ELR (cell line): ENCODE results near the gene DNAJB6.
"Not testable (repeated sequence)": the region's sequence is repeated elsewhere in the genome, so short reads cannot be mapped to it uniquely, and the experiment has no call there.

Source experiments
- DNase-seq: peaks from one replicate; pipeline ENCODE4 v3.0.0-alpha.2; 2015; ENCODE audit warnings: low read depth

The DNAJB6 gene

GRCh38 chr7:157442993-157443831 lies 106.4 kb downstream of the DNAJB6 start:
- no peak for DNase-seq

GRCh38 chr7:157444011-157444842 lies 107.4 kb downstream of the DNAJB6 start:
- DNase-seq = no peak

- no peak for DNase-seq
Measured at GRCh38 chr7:157444843-157445135, 108.0 kb downstream of the DNAJB6 start.

GRCh38 chr7:157445246-157445955 lies 108.6 kb downstream of the DNAJB6 start:
- DNase-seq = no peak

- DNase-seq = no peak
Measured at GRCh38 chr7:157445956-157446295, 109.1 kb downstream of the DNAJB6 start.

GRCh38 chr7:157446322-157446721 lies 109.5 kb downstream of the DNAJB6 start:
- no peak for DNase-seq

- DNase-seq = not testable (repeated sequence)
Measured at GRCh38 chr7:157454003-157454402, 117.2 kb downstream of the DNAJB6 start.

- no peak for DNase-seq
Measured at GRCh38 chr7:157457355-157458253, 120.8 kb downstream of the DNAJB6 start.

GRCh38 chr7:157458254-157458633 lies 121.4 kb downstream of the DNAJB6 start:
- DNase-seq = no peak

- no peak for DNase-seq
Measured at GRCh38 chr7:157459966-157460365, 123.2 kb downstream of the DNAJB6 start.

GRCh38 chr7:157460721-157461120 lies 123.9 kb downstream of the DNAJB6 start:
- no peak for DNase-seq

GRCh38 chr7:157461573-157462418 lies 125.0 kb downstream of the DNAJB6 start:
- no peak for DNase-seq

GRCh38 chr7:157462419-157462771 lies 125.6 kb downstream of the DNAJB6 start:
- DNase-seq = no peak

GRCh38 chr7:157462840-157463239 lies 126.0 kb downstream of the DNAJB6 start:
- no peak for DNase-seq

- no peak for DNase-seq
Measured at GRCh38 chr7:157463245-157463644, 126.4 kb downstream of the DNAJB6 start.

GRCh38 chr7:157464111-157464970 lies 127.5 kb downstream of the DNAJB6 start:
- no peak for DNase-seq

GRCh38 chr7:157464971-157465886 lies 128.4 kb downstream of the DNAJB6 start:
- no peak for DNase-seq

GRCh38 chr7:157465891-157466866 lies 129.4 kb downstream of the DNAJB6 start:
- no peak for DNase-seq
